PC-9 (cell line): ENCODE data around the gene SLC24A4.

Experiments
- EZH2 ChIP-seq: fragments of 200-600 bp; sonication (generic); IDR thresholded peaks from 2 replicates; pipeline ENCODE4 v1.8.0; 2017; ENCODE audit warnings: antibody characterized with exemption, low read depth
- TF ChIP-seq, protein P1 (sequence below): fragments of 200-600 bp; sonication (generic); conservative IDR thresholded peaks from 2 replicates; pipeline ENCODE4 v1.6.1; 2017; ENCODE audit warnings: mixed run types, antibody characterized with exemption, mild to moderate bottlenecking, moderate library complexity

DNA sequence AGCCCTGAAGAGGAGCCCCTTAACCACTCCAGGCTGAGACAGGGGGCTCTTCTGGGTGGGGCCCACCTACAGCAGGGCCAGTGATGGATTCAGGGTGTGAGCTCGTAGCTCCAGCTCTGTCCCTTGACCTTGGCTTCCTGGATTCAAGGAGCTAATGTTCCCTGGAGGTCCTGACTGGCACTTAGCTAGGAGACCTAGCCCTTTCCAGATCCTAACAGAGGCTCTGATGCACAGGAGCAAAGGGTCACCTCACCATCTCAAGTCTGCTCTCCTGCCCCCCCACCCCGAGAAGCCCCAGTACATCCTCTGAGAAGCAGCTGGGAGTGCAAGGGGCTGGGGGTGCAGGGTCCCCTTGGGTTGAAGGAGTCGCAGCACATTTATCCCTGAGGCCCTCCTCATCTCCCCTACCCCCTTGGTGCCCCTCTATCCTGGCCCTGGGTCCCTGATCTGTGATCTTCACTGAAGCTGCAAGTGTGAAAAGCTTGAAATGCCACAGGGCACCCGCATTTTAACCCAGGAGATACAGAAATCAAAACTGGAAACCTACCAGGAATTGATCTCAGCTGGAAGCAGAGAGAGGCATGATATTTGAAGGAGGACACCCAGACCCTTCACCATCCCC is 193.5 kb downstream of the SLC24A4 start:
- TF ChIP-seq, protein P1, sequence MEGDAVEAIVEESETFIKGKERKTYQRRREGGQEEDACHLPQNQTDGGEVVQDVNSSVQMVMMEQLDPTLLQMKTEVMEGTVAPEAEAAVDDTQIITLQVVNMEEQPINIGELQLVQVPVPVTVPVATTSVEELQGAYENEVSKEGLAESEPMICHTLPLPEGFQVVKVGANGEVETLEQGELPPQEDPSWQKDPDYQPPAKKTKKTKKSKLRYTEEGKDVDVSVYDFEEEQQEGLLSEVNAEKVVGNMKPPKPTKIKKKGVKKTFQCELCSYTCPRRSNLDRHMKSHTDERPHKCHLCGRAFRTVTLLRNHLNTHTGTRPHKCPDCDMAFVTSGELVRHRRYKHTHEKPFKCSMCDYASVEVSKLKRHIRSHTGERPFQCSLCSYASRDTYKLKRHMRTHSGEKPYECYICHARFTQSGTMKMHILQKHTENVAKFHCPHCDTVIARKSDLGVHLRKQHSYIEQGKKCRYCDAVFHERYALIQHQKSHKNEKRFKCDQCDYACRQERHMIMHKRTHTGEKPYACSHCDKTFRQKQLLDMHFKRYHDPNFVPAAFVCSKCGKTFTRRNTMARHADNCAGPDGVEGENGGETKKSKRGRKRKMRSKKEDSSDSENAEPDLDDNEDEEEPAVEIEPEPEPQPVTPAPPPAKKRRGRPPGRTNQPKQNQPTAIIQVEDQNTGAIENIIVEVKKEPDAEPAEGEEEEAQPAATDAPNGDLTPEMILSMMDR, result no peak
- TF ChIP-seq EZH2, result no peak
